HepG2 (cell line): Measurements from ENCODE around the gene LRSAM1. TPM values are rescaled to one million over a fixed set of nuclear protein-coding genes. Genes with fewer than 3 reads are reported as not detected.

Experiments
- ADNP ChIP-seq: sonication (generic); formaldehyde crosslinking; IDR thresholded peaks from 2 replicates; pipeline ENCODE4 v1.4.0; 2020; ENCODE audit warnings: missing genetic modification reagents
- AGO2 ChIP-seq: fragments of 200-400 bp; formaldehyde crosslinking; optimal IDR thresholded peaks from 2 replicates; pipeline ENCODE3; 2017; ENCODE audit warnings: mild to moderate bottlenecking, low read depth, low read length, moderate library complexity
- HMGXB3 ChIP-seq: sonication (generic); formaldehyde crosslinking; IDR thresholded peaks from 2 replicates; pipeline ENCODE4 v1.4.0; 2020; ENCODE audit warnings: missing genetic modification reagents, borderline replicate concordance
- IRF2 ChIP-seq: IDR thresholded peaks from 2 replicates; pipeline ENCODE4 v1.6.1; 2018; ENCODE audit warnings: missing genetic modification reagents, missing compliant biosample characterization
- POLR2G ChIP-seq: fragments of 200-400 bp; formaldehyde crosslinking; IDR thresholded peaks from 2 replicates; pipeline ENCODE4 v1.6.1; 2018; ENCODE audit warnings: mild to moderate bottlenecking, low read depth, low read length, moderate library complexity
- RBFOX2 ChIP-seq: fragments of 200-400 bp; formaldehyde crosslinking; IDR thresholded peaks from 2 replicates; pipeline ENCODE4 v1.6.1; 2017; ENCODE audit warnings: low read depth, mild to moderate bottlenecking, low read length
- RBM22 ChIP-seq: fragments of 200-400 bp; formaldehyde crosslinking; optimal IDR thresholded peaks from 2 replicates; pipeline ENCODE3; 2017; ENCODE audit warnings: mild to moderate bottlenecking, low read length, moderate library complexity
- RCOR2 ChIP-seq: IDR thresholded peaks from 2 replicates; pipeline ENCODE4 v1.6.1; 2016; ENCODE audit warnings: missing biosample characterization, missing genetic modification reagents
- REPIN1 ChIP-seq: sonication (generic); formaldehyde crosslinking; IDR thresholded peaks from 2 replicates; pipeline ENCODE4 v1.8.0; 2022; ENCODE audit warnings: missing genetic modification reagents, low read depth, mild to moderate bottlenecking, borderline replicate concordance
- RERE ChIP-seq: IDR thresholded peaks from 2 replicates; pipeline ENCODE4 v1.6.1; 2016; ENCODE audit warnings: low read depth, missing genetic modification reagents, missing compliant biosample characterization
- SPEN ChIP-seq: sonication (generic); formaldehyde crosslinking; IDR thresholded peaks from 2 replicates; pipeline ENCODE4 v1.5.1; 2020; ENCODE audit warnings: low read depth, mild to moderate bottlenecking, missing genetic modification reagents
- ZBTB20 ChIP-seq: sonication (generic); formaldehyde crosslinking; IDR thresholded peaks from 2 replicates; pipeline ENCODE4 v1.8.1; 2023; ENCODE audit warnings: missing genetic modification reagents, low read depth, mild to moderate bottlenecking, borderline replicate concordance
- ZC3H4 ChIP-seq: sonication (generic); formaldehyde crosslinking; IDR thresholded peaks from 2 replicates; pipeline ENCODE4 v1.4.0; 2020; ENCODE audit warnings: missing genetic modification reagents, borderline replicate concordance
- ZNF276 ChIP-seq: sonication (generic); formaldehyde crosslinking; IDR thresholded peaks from 2 replicates; pipeline ENCODE4 v1.4.0; 2020; ENCODE audit warnings: mild to moderate bottlenecking, low read depth, missing genetic modification reagents
- ZNF362 ChIP-seq: sonication (generic); formaldehyde crosslinking; IDR thresholded peaks from 2 replicates; pipeline ENCODE4 v1.4.0; 2020; ENCODE audit warnings: missing genetic modification reagents, mild to moderate bottlenecking, borderline replicate concordance
- polyA plus RNA-seq, 8 experiments: library from polyadenylated mRNA; depleted of rRNA in 3 of 8; stranded (reverse) in 7 of 8; unstranded in 1 of 8; fragments of >200 nt; fragmentation: Illumina TruSeq in 4 of 8; extraction: Trizol in 4 of 8; gene quantifications; 2 replicates each; pipeline versions ENCODE4 v1.2.1 to v1.2.3, GENCODE V29; 2011 to 2016; ENCODE audit warnings: low read depth in 4 of 8, missing spikeins in 1 of 8, mixed read lengths in 1 of 8; ENCODE audit not compliant: insufficient read depth in 1 of 8
- total RNA-seq, 5 experiments: library from RNA; depleted of rRNA; stranded (reverse); fragments of >200 nt; fragmentation: Illumina TruSeq; extraction: Trizol; gene quantifications; 2 replicates each; pipeline ENCODE4 v1.2.3, GENCODE V29; 2016; ENCODE audit warnings: low read depth in 1 of 5

Gene LRSAM1
- total and polyA plus RNA-seq, 2 of the 13 experiments (the other 11 are each of a cell fraction or from before 2014, with no cell fraction given): 8.7 to 10.2 TPM

- peak; percentile 69 for TF ChIP-seq RBFOX2
- TF ChIP-seq RBM22: peak; percentile 13
- 0 out of 2 replicates have a peak, but pooled peaks have one; percentile 30 for TF ChIP-seq IRF2 (CRISPR knock-in tag)
- no peak for TF ChIP-seq RCOR2 (CRISPR knock-in tag)
- no peak for TF ChIP-seq SPEN
- TF ChIP-seq ZNF362: no peak
- TF ChIP-seq REPIN1 (CRISPR knock-in tag): 0 out of 2 replicates have a peak, but pooled peaks have one; percentile 19
- peak; percentile 78 for TF ChIP-seq AGO2
- 0 out of 2 replicates have a peak, but pooled peaks have one; percentile 1 for TF ChIP-seq HMGXB3 (CRISPR knock-in tag)
- TF ChIP-seq RERE (CRISPR knock-in tag): no peak
- TF ChIP-seq ZNF276 (CRISPR knock-in tag): no peak
- TF ChIP-seq POLR2G: peak; percentile 69
- TF ChIP-seq ADNP (CRISPR knock-in tag): no peak
- no peak for TF ChIP-seq ZBTB20
- peak; percentile 41; the same call in 1 of the 2 replicates for TF ChIP-seq ZC3H4
Observed at GRCh38 chr9:127445851-127446712, 5.2 kb upstream of the LRSAM1 start (continued).
